NCI-H2227 (cell line): ENCODE measurements around the gene DUSP22.
"Not testable (repeated sequence)": the region's sequence is repeated elsewhere in the genome, so short reads cannot be mapped to it uniquely, and the experiment has no call there.

Experiments
- DNase-seq: peaks from one replicate; lab custom pipeline; 2025; ENCODE audit not compliant: unreplicated experiment; lab: John Stamatoyannopoulos, UW

The DUSP22 gene

GRCh38 chr6:377641-378020 lies 85.3 kb downstream of the DUSP22 start:
- not testable (repeated sequence) for DNase-seq

DNA sequence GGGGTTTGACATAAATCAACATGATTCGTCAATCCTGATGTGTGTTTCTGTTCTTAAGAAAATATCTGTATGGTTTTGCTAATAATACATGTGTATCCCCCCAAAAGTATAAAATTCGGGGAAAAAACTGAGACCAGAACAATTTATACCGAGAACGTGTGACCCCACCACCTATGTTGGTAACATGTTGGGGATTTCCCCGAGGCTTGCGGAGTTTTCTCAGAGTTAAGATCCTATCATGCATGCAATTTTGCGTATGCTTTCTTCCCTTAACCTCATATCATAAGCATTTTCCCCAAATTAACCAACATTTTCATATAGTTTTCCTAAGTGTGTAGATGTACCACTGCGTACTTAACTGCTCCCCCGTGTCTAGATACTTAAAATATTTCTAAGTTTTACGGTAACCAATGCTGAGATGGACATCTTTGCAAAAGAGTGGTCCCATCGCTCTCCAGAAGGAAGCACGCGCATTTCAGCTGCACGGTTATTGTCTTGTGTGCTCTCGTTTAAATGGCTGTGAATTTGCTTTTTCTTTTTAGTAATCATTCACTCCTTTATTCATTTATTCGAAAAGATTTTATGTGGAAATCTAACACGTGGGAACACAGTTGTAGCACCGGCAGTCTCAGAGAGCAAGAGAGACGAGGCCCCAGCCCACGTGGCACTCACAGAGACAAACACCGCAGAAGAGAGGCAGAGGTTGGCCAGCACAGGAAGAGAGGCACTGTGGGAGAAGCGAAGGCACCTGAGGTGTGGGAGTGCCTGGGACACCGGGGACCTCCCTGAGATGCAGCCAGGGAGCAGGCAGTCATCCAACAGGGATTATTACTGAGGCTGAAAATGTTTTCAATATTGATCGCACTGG lies 86.0 kb downstream of the DUSP22 start:
- DNase-seq = no peak

DNA sequence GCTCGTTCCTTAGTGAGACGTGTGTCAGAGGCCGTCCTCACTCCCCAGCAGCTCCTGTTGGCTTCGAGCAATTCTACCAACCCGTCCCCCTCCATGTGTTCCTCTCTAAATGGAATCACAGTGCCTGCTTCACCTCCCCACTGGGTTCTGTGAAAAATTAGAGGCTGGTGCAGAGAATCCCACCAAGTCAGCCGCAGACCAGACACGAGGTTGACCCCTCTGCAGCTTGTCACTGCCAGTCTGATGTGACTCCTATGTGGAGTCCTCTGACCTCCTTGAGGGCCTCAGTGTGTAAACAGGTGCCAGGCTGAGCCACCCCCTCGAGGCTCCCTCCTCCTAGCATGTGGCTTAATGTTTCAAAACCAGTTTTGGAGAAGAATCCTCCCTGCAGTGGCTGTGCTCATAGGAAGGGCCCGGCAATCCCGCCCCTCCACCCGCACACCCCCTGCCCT lies 86.7 kb downstream of the DUSP22 start:
- DNase-seq = no peak

DNA sequence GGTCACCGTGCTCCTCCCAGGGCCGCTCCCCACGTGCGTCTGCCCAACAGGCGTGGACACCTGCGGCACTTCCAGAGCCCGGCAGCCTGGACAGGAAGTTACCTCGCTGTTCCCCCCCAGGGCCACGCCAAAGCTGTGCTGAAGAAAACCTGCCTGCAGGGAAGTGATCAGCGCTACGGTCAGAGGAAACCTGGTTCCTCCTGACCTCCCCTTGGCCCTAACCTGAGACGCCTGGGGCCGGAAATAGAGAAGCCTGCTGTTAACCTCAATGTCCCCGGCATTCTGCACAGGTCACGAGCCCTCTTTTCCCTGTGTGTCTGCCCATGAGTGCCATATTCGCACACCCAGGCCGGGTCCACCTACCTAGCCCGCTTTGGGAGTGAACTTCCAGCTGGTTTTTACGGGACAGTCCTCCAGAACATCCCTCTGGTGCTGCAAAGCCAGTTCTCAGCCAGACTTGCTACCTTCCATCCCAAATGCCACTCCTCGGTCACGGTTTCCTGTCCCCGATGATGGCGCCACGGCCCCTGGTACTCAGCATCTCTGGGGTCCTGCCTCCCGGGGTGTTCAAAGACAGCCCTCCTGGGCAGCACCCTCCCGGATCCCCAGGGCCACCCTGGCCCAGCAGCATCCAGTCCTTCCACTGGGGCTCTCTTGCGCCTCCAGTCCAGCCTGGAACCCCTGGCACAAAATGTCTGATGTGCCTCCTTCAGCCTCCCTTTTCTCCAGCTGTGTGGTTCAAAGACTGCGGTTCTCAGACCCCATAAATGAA lies 87.3 kb downstream of the DUSP22 start:
- no peak for DNase-seq

DNA sequence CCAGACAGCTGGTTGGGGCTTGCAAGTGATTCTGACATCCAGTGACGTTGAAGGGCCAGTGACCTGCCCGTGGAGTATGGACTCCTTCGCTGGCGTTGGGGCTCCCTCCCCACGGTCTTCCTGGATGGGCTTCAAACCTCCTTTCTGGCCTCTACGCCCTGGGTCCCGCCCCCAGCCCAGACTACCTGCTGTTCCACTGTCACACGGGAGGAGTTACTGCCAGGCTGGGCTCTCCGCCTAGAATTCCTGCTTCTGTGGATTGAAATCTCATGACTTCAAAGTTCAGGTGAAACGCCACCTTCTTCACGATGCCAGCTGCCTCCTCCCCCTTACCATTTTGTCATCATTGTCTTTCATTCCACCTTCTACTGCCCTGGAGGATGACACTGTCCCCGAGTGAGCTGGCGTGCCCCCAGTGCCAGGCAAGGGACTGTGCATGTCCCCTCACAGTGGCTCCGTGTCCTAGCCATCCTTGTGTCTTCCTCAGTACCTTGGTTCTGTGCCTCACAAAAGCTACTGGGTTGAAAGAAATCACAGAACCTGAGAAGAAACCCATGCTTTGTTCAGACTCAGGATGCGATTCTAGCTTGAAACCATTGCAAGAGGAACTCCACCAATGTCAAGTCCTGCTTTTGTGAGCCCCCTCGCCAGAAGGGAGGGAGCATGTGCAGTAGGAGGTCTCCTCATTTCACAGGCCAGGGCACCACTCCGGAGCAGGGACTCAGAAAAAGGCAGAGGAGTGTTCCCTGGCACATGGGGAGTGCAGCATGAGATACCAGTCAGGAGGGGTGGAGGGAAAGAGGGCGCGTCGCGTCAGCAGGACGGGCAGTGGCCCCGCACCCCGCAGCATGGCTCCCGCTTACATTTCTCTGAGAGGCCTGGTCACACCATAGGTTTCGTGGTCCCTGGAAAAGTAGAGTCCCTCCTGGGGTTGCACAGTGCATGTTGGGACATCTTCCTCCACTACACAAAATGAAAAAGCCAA lies 88.2 kb downstream of the DUSP22 start:
- DNase-seq = no peak

DNA sequence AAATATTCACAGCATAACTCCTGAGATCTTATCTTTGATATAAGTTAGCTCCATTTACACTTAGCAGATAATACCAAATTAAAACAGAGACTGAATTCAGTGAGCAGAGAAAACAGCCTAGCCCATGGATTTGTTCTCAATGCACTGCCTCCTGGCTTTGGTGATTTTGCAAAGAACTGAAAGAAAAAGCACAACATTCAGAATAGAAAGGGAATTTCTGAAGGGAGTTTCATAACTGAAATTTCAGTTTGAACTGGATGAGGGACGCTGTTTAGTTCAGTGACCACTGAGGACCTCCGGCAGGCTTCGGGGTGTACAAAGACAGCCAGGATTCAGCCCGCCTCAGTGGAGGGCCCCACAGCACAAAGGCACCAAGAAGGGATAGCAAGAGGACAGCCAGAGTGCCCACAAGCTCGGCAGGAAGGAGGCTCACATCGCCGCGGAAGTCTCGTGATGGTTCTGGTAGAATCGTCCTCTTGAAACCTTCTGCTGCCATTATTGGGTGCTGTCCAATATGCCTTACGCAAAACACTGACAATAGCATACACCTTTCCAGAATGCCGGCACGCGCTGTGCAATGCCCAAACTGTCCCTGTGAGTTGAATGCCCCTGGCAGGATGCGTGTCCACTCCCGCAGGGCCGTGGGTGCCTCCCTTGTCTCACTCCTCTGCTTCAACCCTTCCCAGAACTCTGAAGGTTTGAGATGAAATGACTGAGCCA lies 89.6 kb downstream of the DUSP22 start:
- no peak for DNase-seq

GRCh38 chr6:382883-383810 lies 90.9 kb downstream of the DUSP22 start:
- no peak for DNase-seq

DNA sequence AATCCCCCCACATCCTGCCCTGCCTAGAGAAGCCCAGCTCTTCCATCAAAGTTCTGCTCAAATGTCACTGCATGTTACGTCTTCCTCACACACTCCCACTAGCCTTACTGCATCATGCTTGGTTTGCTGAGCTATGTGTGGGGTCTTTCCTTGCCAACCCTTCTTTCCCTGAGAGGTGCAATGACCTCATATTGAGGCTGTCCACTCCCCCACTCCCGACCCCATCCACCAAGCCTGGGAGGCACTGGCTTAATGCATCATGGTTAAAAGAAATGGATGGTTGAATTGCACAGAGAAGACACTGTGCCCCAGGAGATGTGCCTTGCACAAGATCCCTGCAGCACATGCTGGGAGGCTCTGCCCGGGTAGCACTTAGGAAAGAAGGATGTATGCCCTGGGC lies 91.6 kb downstream of the DUSP22 start:
- no peak for DNase-seq

GRCh38 chr6:384898-385297 lies 92.6 kb downstream of the DUSP22 start:
- DNase-seq = no peak

DNA sequence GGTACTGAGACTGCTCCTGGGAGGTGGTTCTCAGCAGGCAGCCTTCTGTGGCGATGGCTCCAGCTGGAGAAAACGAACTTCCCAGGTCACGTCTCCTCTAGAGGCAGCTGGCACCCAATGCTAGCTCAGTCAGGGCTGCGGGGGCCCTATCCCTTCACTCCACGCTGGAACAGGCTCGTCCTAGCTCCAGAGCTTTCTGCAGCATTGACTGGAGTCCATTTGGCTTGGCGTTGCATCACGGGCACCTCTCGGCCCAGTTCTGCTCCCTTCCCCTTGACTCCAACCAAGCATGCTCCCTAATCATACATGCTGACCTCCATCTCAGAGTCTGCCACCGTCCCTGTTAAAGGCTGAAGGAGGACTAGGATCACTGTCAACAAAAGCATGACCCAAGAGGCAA lies 93.3 kb downstream of the DUSP22 start:
- DNase-seq = no peak

GRCh38 chr6:386688-387266 lies 94.5 kb downstream of the DUSP22 start:
- DNase-seq = no peak

DNA sequence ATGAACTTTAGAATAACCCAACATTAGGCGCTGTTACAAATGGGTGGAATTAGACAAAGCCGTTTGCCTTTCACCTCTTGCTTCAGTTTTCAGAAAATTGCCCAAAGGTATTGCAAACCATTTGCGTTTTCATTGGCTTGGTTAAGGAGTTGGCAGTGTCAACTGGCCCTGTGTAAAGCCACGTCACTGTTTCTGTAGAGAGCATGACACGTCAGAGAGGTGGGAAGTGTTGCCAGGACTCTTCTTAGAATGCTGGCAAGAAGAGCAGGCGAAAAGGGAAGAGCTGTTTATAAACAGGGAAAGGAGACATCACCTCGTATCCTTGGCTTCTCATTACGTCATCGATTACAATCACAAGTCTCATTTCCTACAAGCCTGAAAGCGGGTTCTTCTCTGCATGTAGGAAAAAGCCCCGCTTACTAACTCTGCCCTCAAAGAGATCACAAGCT lies 95.0 kb downstream of the DUSP22 start:
- DNase-seq = no peak

DNA sequence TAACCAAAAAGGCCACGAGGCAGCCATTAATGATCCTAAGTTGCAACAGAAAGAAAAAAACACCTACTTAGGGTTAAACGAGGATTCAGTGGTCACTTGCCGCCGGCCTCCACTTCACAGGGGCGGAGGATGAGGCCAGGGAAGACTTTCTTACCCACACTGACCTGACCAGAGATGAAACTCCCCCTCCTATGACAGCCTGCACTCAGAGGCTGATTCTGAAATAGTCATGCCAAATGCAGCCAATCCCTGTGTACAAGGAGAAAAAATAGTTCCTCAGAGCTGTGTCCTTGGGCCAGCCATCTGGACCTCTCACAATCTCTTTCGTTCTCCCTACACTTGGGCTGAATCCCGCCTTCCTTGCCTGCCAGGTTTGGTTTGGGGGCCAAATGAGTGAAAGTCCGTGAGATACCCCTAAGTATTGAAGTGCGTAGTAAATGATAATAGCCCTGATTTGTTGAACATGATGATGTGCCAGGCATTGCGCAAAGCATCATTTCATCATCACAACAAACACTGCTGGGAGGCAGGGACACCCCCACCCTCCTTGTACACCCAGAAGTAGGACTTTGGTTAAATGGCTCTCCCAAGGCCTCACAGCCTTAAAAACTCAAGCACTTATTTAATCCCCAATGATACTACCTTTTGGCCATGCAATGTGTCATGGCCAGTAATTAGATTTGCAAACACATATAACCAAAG lies 96.1 kb downstream of the DUSP22 start:
- DNase-seq = no peak

GRCh38 chr6:389143-389542 lies 96.9 kb downstream of the DUSP22 start:
- DNase-seq = no peak

GRCh38 chr6:389622-390021 lies 97.3 kb downstream of the DUSP22 start:
- no peak for DNase-seq

DNA sequence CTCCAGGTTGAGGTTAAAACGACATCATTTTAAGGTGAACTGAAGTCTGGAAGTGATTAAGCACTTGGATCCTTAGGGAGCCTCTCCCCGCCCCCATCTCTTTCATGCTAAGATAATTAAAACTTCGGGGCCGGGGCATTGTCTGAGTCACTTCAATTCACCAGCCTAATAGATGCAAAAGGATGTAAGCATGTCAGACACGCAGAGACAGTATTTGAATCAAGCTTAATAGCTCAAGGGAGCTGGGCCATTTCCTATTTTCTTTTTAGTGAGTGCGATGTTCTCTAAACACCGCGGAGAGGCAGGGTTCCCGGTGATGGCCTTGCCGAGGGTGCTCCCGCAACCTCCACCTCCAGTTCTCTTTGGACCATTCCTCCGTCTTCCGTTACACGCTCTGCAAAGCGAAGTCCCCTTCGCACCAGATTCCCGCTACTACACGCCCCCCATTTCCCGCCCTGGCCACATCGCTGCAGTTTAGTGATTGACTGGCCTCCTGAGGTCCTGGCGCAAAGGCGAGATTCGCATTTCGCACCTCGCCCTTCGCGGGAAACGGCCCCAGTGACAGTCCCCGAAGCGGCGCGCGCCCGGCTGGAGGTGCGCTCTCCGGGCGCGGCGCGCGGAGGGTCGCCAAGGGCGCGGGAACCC lies 98.7 kb downstream of the DUSP22 start:
- DNase-seq = no peak

DNA sequence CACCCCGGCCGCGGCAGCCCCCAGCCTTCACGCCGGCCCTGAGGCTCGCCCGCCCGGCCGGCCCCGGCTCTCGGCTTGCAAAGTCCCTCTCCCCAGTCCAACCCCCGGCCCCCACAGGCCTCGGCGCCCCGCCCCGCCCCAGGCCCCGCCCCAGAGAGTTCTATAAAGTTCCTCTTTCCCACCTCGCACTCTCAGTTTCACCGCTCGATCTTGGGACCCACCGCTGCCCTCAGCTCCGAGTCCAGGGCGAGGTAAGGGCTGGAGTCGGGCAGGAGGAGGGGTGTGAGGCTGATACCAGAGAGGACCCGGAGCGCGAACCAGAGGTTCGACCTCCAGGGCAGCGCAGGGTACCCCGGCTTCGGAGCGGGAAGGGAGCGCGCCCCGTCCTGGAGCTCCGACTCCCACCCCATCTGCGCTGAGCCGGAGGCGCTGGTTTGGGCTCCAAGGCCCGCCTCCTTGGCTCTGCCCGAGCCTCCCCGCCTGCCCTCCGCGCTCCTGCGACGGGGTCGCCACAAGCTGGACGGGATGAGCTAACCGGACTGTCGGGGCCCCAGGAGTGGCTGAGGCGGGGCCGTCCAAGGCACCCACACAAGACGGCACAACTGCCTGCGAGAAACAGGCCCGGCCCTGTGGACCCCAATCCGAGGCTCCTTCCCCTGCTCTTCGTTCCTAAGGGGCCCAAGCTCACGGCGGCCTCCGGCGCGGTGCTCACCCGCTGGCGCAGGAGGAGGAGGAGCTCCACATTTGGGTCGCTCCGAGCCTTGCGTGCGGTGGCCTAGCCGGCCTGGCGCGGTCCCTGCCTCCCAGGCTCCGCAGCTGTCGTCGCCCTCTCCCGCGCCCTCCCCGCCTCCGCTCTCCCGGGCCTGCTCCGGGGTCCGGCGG lies 99.5 kb downstream of the DUSP22 start, which contains the start of gene IRF4:
TSS of gene IRF4 (plus strand) at position 194 of the 882 bp plus-strand sequence. CDS start 1,401 bp downstream, outside the sequence.
- DNase-seq = no peak
